ENCODE results near the gene PCK1. TPM values are rescaled to one million over a fixed set of nuclear protein-coding genes. Genes with fewer than 3 reads are reported as not detected.

PCK1 gene
- not detected in 2 replicates for total RNA-seq

DNA sequence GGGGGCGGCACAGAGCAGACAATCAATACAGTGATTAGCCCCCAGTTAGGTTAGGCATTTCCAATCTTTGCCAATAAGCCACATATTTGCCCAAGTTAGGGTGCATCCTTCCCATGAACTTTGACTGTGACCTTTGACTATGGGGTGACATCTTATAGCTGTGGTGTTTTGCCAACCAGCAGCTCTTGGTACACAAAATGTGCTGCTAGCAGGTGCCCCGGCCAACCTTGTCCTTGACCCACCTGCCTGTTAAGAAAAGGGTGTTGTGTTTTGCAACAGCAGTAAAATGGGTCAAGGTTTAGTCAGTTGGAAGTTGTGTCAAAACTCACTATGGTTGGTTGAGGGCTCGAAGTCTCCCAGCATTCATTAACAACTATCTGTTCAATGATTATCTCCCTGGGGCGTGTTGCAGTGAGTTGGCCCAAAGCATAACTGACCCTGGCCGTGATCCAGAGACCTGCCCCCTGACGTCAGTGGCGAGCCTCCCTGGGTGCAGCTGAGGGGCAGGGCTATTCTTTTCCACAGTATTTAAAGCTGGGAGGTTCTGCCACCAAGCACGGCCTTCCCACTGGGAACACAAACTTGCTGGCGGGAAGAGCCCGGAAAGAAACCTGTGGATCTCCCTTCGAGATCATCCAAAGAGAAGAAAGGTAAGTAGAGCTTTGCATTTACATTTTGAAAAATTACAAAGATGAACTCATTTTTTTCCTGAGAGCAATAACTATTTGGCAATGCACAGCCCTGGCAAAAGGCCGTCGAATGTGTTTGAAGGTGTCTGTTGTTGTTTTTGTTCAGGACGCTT lies at the start of gene PCK1:
Gene PCK1, plus strand, starts transcription at position 557 of the 802 bp plus-strand sequence. CDS start 302 bp downstream, outside the sequence.

DNA sequence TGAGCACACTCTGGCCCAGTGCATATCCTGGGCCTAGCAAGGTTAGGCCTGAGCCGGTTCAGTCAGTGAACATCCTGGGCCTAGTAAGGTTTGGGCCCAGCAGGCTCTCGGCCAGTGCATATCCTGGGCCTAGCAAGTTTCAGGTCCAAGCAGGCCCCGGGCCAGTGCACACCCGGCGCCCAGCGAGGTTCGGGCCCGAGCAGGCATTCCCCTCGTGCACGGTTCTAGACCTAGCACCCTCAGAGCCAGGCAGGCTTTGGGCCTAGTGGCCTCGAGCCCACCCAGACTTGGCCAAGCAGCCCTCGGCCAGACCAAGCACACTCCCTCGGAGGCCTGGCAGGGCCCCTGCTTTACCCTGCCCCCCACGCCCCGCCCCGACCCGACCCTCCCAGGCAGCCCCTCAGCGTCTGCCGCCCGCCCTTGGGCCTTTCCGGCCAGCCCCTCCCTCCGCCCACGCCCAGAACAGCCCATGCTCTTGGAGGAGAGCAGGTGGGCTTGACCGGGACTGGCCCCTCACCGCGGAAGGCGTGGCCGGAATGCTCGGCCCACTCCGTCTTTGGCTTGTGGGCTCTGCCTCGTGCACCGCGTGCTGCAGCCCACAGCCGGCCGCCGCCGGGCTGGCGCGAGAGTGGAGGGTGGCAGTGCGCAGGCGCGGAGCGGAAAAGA lies 36.3 kb upstream of the PCK1 start, which contains the start of gene CTCFL:
Gene CTCFL, minus strand, starts transcription at position 630 of the 666 bp plus-strand sequence. CDS start 935 bp downstream, outside the sequence.

Other genes starting within 250 kb of the PCK1 start
- not detected in 2 replicates for gene SPO11, start 231.3 kb upstream of the PCK1 start, total RNA-seq
- 41.1 and 51.4 TPM in 2 replicates for gene RAE1, start 209.9 kb upstream of the PCK1 start, total RNA-seq
- 14.2 and 19.8 TPM in 2 replicates for gene RBM38, start 169.7 kb upstream of the PCK1 start, total RNA-seq
- gene CTCFL, start 36.0 kb upstream of the PCK1 start, total RNA-seq = not detected in 2 replicates
- not detected in 2 replicates for gene ZBP1, start 59.3 kb downstream of the PCK1 start, total RNA-seq
- 28.1 and 52.5 TPM in 2 replicates for gene PMEPA1, start 148.9 kb downstream of the PCK1 start, total RNA-seq